Right kidney (tissue), 1 donor: ENCODE results near the gene NEK6.

Experiments used
- DNase-seq: peaks from one replicate; pipeline ENCODE4 v3.0.0-alpha.2; 2016

The NEK6 gene

GRCh38 chr9:124278054-124278540 is 20.3 kb downstream of the NEK6 start:
- no peak for DNase-seq

GRCh38 chr9:124279531-124280175 is 21.9 kb downstream of the NEK6 start:
- no peak for DNase-seq

GRCh38 chr9:124280176-124280691 is 22.5 kb downstream of the NEK6 start:
- DNase-seq, result no peak

- DNase-seq, result no peak
Measured at GRCh38 chr9:124281931-124282371, 24.2 kb downstream of the NEK6 start.

GRCh38 chr9:124282442-124283227 is 24.9 kb downstream of the NEK6 start:
- no peak for DNase-seq

GRCh38 chr9:124283228-124283814 is 25.6 kb downstream of the NEK6 start:
- no peak for DNase-seq

GRCh38 chr9:124284237-124284831 is 26.6 kb downstream of the NEK6 start:
- DNase-seq, result no peak

GRCh38 chr9:124284940-124285441 is 27.2 kb downstream of the NEK6 start:
- no peak for DNase-seq

GRCh38 chr9:124285490-124285889 is 27.7 kb downstream of the NEK6 start:
- DNase-seq, result no peak

GRCh38 chr9:124285903-124286291 is 28.1 kb downstream of the NEK6 start:
- DNase-seq, result no peak

- DNase-seq, result no peak
Measured at GRCh38 chr9:124286292-124286931, 28.7 kb downstream of the NEK6 start.

- DNase-seq, result no peak
Measured at GRCh38 chr9:124290053-124290591, 32.4 kb downstream of the NEK6 start.

- no peak for DNase-seq
Measured at GRCh38 chr9:124290743-124291554, 33.2 kb downstream of the NEK6 start.

GRCh38 chr9:124291801-124292396 is 34.1 kb downstream of the NEK6 start:
- no peak for DNase-seq

- no peak for DNase-seq
Measured at GRCh38 chr9:124292696-124293593, 35.2 kb downstream of the NEK6 start.

- no peak for DNase-seq
Measured at GRCh38 chr9:124293718-124294506, 36.2 kb downstream of the NEK6 start.

- no peak for DNase-seq
Measured at GRCh38 chr9:124295159-124295794, 37.5 kb downstream of the NEK6 start.

GRCh38 chr9:124296094-124296493 is 38.3 kb downstream of the NEK6 start:
- no peak for DNase-seq
